Neural progenitor cell (in vitro differentiated cells): ENCODE results near the gene FOXO6. TPM values are rescaled to one million over a fixed set of nuclear protein-coding genes. Genes with fewer than 3 reads are reported as not detected.

Experiments used
- DNase-seq: peaks from one replicate; pipeline ENCODE4 v3.0.0-alpha.2; 2016; ENCODE audit warnings: low spot score
- H2AFZ ChIP-seq: fragments of 200-600 bp; sonication (generic); replicated peaks from 2 replicates; pipeline ENCODE4 v1.6.1; 2016; ENCODE audit warnings: antibody characterized with exemption
- H3F3A ChIP-seq: fragments of 200-600 bp; sonication (generic); 2 replicates; pipeline ENCODE4 v1.6.1; 2016; ENCODE audit warnings: antibody characterized with exemption, low read depth
- H3K27ac ChIP-seq: fragments of 200-600 bp; sonication (generic); 2 replicates; pipeline ENCODE4 v1.5.1; 2016; ENCODE audit warnings: mild to moderate bottlenecking
- H3K27me3 ChIP-seq: fragments of 200-600 bp; sonication (generic); 2 replicates; pipeline ENCODE4 v1.6.1; 2016; ENCODE audit warnings: mild to moderate bottlenecking, moderate library complexity
- H3K36me3 ChIP-seq: fragments of 200-600 bp; sonication (generic); 2 replicates; pipeline ENCODE4 v1.5.1; 2016
- H3K4me1 ChIP-seq: fragments of 200-600 bp; sonication (generic); 2 replicates; pipeline ENCODE4 v1.6.1; 2016; ENCODE audit warnings: mixed run types
- H3K4me2 ChIP-seq: fragments of 200-600 bp; sonication (generic); 2 replicates; pipeline ENCODE4 v1.6.1; 2016
- H3K4me3 ChIP-seq: fragments of 200-600 bp; sonication (generic); 2 replicates; pipeline ENCODE4 v1.5.1; 2016
- H3K79me2 ChIP-seq: fragments of 200-600 bp; sonication (generic); 2 replicates; pipeline ENCODE4 v1.6.1; 2016; ENCODE audit warnings: low read depth
- H3K9ac ChIP-seq: fragments of 200-600 bp; sonication (generic); 2 replicates; pipeline ENCODE4 v1.6.1; 2016
- H3K9me3 ChIP-seq: fragments of 200-600 bp; sonication (generic); 2 replicates; pipeline ENCODE4 v1.5.1; 2016; ENCODE audit warnings: low read depth
- H4K20me1 ChIP-seq: fragments of 200-600 bp; sonication (generic); 2 replicates; pipeline ENCODE4 v1.6.1; 2016; ENCODE audit warnings: low read depth
- H3K27ac Mint-ChIP-seq: 3 replicates; pipeline ENCODE4 v1.8.0; 2021; ENCODE audit warnings: mixed read lengths
- H3K27me3 Mint-ChIP-seq: 2 replicates; pipeline ENCODE4 v1.8.0; 2022; ENCODE audit warnings: low read depth, mild to moderate bottlenecking, inconsistent platforms, moderate library complexity, mixed read lengths; ENCODE audit not compliant: insufficient read depth
- H3K36me3 Mint-ChIP-seq: 3 replicates; pipeline ENCODE4 v1.8.0; 2021; ENCODE audit warnings: mixed read lengths
- H3K4me1 Mint-ChIP-seq: 3 replicates; pipeline ENCODE4 v1.8.0; 2021; ENCODE audit warnings: mixed read lengths
- H3K4me3 Mint-ChIP-seq: 3 replicates; pipeline ENCODE4 v1.8.0; 2021; ENCODE audit warnings: mild to moderate bottlenecking, moderate library complexity, mixed read lengths
- H3K9me3 Mint-ChIP-seq: 3 replicates; pipeline ENCODE4 v1.8.0; 2020; ENCODE audit warnings: mixed read lengths
- CTCF ChIP-seq: fragments of 200-600 bp; sonication (generic); IDR thresholded peaks from 2 replicates; pipeline ENCODE4 v1.5.1; 2017; ENCODE audit warnings: antibody characterized with exemption, mild to moderate bottlenecking
- EZH2 ChIP-seq: fragments of 200-600 bp; sonication (generic); IDR thresholded peaks from 2 replicates; pipeline ENCODE4 v1.6.1; 2017; ENCODE audit warnings: antibody characterized with exemption, mild to moderate bottlenecking, moderate library complexity
- EZH2phosphoT487 ChIP-seq: fragments of 200-600 bp; sonication (generic); IDR thresholded peaks from 2 replicates; pipeline ENCODE4 v1.6.1; 2017; ENCODE audit warnings: antibody characterized with exemption
- total RNA-seq: library from RNA; depleted of rRNA; stranded (reverse); fragments of >200 nt; gene quantifications from 2 replicates; pipeline ENCODE4 v1.2.3, GENCODE V29; 2015; ENCODE audit warnings: low replicate concordance

The FOXO6 gene
- total RNA-seq, 1 donor from 2014 or later = not detected

DNA sequence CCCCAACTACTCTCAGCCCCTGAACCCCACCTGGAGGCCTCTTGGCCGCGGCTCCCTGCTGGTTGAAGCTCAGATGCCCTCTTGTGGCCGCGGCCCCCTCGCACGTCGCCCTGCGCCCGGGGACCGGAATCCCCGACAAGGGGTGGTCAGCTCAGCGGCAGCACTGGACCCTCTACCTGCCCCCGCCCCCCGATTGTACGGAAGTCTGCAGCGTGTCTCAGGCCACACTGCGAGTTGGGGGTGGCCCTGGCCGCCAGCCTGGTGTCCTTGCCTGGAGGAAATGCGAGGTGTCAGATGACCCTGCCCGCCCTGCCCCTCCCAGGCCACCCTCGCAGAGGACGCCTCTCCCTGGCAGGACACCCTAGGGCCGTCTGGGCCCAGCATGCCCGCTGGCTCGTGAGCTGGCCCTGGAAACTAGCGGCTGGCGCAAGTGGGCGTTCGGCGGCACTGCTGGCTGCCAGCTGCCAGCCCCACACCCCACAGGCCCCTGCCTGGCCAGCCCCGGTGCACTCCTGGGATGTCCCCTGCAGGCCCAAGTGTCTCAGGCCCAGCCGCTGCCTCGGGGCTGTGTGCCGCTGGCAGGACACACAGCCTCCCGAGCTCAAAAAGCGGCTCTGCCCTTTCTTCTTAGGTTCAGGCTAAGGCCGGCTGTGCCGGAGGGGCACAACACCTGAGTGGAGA lies 62.4 kb downstream of the FOXO6 start:
- Histone ChIP-seq H3K36me3 (no peaks in the 10 kb centered on the region), H3F3A (peaks cover 18% of the 10 kb centered on the region), H3K4me2 (no peak overlapping the region), H4K20me1 (no peaks in the 10 kb centered on the region), H3K27me3 (no peaks in the 10 kb centered on the region), H3K4me1 (peaks cover 11% of the 10 kb centered on the region), H3K9me3 (no peaks in the 10 kb centered on the region), H3K4me3 (no peak overlapping the region), H3K27ac (no peak overlapping the region), H2AFZ (no peak overlapping the region), H3K9ac (no peak overlapping the region), H3K79me2 (no peaks in the 10 kb centered on the region)
- peaks cover 19% of the 10 kb centered on the region for H3K4me1 Mint-ChIP-seq
- peak; percentile 56 for DNase-seq
- no peak overlapping the region for H3K4me3 Mint-ChIP-seq
- no peaks in the 10 kb centered on the region for H3K9me3 Mint-ChIP-seq
- TF ChIP-seq EZH2phosphoT487 (no peak), CTCF (peak; percentile 59)
- H3K36me3 Mint-ChIP-seq = no peaks in the 10 kb centered on the region
- H3K27me3 Mint-ChIP-seq = peaks cover 2% of the 10 kb centered on the region
- no peak overlapping the region for H3K27ac Mint-ChIP-seq

- Histone ChIP-seq H3K4me3 (no peak overlapping the region), H3K27ac (no peak overlapping the region), H3K9ac (no peak overlapping the region), H3K79me2 (no peaks in the 10 kb centered on the region), H2AFZ (no peak overlapping the region), H3K36me3 (no peaks in the 10 kb centered on the region), H3K27me3 (no peaks in the 10 kb centered on the region), H3K9me3 (no peaks in the 10 kb centered on the region), H3K4me2 (no peak overlapping the region), H3K4me1 (peaks cover 11% of the 10 kb centered on the region), H4K20me1 (no peaks in the 10 kb centered on the region), H3F3A (peaks cover 16% of the 10 kb centered on the region)
- H3K27ac Mint-ChIP-seq = no peak overlapping the region
- no peak overlapping the region for H3K4me3 Mint-ChIP-seq
- no peaks in the 10 kb centered on the region for H3K9me3 Mint-ChIP-seq
- DNase-seq = no peak
- no peaks in the 10 kb centered on the region for H3K36me3 Mint-ChIP-seq
- peaks cover 2% of the 10 kb centered on the region for H3K27me3 Mint-ChIP-seq
- no peak for TF ChIP-seq EZH2phosphoT487
- no peak for TF ChIP-seq CTCF
- no peak for TF ChIP-seq EZH2
- H3K4me1 Mint-ChIP-seq = peaks cover 17% of the 10 kb centered on the region
Observed at GRCh38 chr1:41424581-41425118, 63.4 kb downstream of the FOXO6 start.

GRCh38 chr1:41425369-41425768 lies 64.1 kb downstream of the FOXO6 start:
- Mint-ChIP-seq H3K27me3 (peaks cover 2% of the 10 kb centered on the region), H3K9me3 (no peaks in the 10 kb centered on the region), H3K4me1 (peaks cover 10% of the 10 kb centered on the region), H3K36me3 (no peaks in the 10 kb centered on the region), H3K27ac (no peak overlapping the region), H3K4me3 (no peak overlapping the region)
- no peaks in the 10 kb centered on the region for H3K27me3 ChIP-seq
- peaks cover 7% of the 10 kb centered on the region for H3K4me1 ChIP-seq
- no peak for DNase-seq
- H3K36me3 ChIP-seq = no peaks in the 10 kb centered on the region
- H3K9ac ChIP-seq = no peak overlapping the region
- TF ChIP-seq EZH2phosphoT487 (no peak), EZH2 (no peak), CTCF (no peak)
- H2AFZ ChIP-seq = no peak overlapping the region
- no peaks in the 10 kb centered on the region for H4K20me1 ChIP-seq
- no peaks in the 10 kb centered on the region for H3K9me3 ChIP-seq
- H3K79me2 ChIP-seq = no peaks in the 10 kb centered on the region
- H3K27ac ChIP-seq = no peak overlapping the region
- H3K4me2 ChIP-seq = no peak overlapping the region
- H3K4me3 ChIP-seq = no peak overlapping the region
- peaks cover 16% of the 10 kb centered on the region for H3F3A ChIP-seq
